ENCODE results near the gene GLT6D1. TPM values are rescaled to one million over a fixed set of nuclear protein-coding genes. Genes with fewer than 3 reads are reported as not detected.

GLT6D1 gene
- total and polyA plus RNA-seq, 2 donors (not counting 1 experiment from before 2014, with no cell fraction given): not detected

DNA sequence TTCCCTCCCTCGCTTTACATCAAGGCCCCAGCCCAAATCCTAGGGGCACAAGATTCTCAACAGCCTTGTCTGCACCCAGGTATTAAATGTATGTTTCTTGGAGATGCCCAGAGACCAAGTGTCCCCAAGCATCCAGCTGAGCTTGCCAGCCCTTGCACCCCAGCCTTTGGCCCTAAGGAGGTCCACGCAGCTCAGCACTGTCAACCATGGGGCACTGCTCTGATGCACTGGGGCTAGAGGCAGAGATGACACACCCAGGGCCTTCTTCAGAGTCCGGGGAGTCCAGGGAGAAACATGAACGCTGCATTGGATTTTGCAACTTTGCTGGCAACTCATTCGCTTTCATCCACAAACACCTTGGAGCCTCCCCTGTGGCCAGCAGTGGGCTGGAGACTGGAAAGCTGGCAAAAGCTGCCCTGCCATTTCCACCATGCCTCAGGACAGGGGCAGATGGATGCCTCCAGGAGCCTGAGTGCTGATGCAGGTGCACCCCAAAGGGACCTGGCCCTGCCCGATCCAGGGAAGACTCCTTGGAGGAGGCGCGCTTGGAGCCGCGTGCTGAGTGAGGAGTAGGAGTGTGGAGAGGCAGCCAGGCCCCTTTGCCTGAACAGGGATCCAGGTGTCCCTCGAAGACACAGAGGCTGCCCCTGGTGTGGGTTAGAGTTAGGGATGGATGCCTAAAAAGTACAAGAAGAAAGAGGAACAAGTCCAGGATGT is 58.5 kb downstream of the GLT6D1 start:
- Histone ChIP-seq H3K4me1 (ENCODE audit: control insufficient read depth in 2 of 2, insufficient read depth in 2 of 2, low read length in 2 of 2) (no peaks in the 10 kb centered on the region), H3K4me2 (replicated peaks; ENCODE audit: low read depth, low read length, poor library complexity, severe bottlenecking) (no peak overlapping the region), H3K9me3 (ENCODE audit: control extremely low read depth in 1 of 3, control insufficient read depth in 2 of 3, insufficient read depth in 1 of 3, low read length in 2 of 3) (no peaks in the 10 kb centered on the region), H3K9ac (ENCODE audit: low read length) (no peak overlapping the region), H2AFZ (ENCODE audit: insufficient read depth, low read depth, low read length, poor library complexity, severe bottlenecking) (no peak overlapping the region), H3K27ac (ENCODE audit: low read length in 2 of 2) (no peak overlapping the region), H3K36me3 (replicated peaks in 1 of 2; ENCODE audit: control extremely low read depth in 1 of 2, control insufficient read depth in 1 of 2, extremely low read depth in 1 of 2, insufficient read depth in 2 of 2, low read length in 1 of 2) (no peaks in the 10 kb centered on the region), H4K20me1 (ENCODE audit: control insufficient read depth, insufficient read depth, low read length, poor library complexity, severe bottlenecking) (no peaks in the 10 kb centered on the region), H3K79me2 (ENCODE audit: control insufficient read depth, insufficient read depth, low read length) (no peaks in the 10 kb centered on the region), H3K27me3 (replicated peaks in 1 of 4; ENCODE audit: control extremely low read depth in 1 of 4, control insufficient read depth in 3 of 4, insufficient read depth in 4 of 4, low read length in 3 of 4) (no peaks in the 10 kb centered on the region), H3K4me3 (ENCODE audit: control extremely low read depth in 1 of 5, extremely low read depth in 1 of 5, insufficient read depth in 1 of 5, low read depth in 2 of 5, low read length in 4 of 5) (no peak overlapping the region)
- Mint-ChIP-seq H3K27me3 (peaks cover 7% of the 10 kb centered on the region), H3K27ac (no peak overlapping the region), H3K4me1 (no peaks in the 10 kb centered on the region), H3K4me3 (no peak overlapping the region), H3K9me3 (ENCODE audit: insufficient read depth) (no peaks in the 10 kb centered on the region)
- TF ChIP-seq, protein P1, sequence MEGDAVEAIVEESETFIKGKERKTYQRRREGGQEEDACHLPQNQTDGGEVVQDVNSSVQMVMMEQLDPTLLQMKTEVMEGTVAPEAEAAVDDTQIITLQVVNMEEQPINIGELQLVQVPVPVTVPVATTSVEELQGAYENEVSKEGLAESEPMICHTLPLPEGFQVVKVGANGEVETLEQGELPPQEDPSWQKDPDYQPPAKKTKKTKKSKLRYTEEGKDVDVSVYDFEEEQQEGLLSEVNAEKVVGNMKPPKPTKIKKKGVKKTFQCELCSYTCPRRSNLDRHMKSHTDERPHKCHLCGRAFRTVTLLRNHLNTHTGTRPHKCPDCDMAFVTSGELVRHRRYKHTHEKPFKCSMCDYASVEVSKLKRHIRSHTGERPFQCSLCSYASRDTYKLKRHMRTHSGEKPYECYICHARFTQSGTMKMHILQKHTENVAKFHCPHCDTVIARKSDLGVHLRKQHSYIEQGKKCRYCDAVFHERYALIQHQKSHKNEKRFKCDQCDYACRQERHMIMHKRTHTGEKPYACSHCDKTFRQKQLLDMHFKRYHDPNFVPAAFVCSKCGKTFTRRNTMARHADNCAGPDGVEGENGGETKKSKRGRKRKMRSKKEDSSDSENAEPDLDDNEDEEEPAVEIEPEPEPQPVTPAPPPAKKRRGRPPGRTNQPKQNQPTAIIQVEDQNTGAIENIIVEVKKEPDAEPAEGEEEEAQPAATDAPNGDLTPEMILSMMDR (IDR thresholded peaks at IDR 0.05): no peak
- POLR2A ChIA-PET: no interaction called here
- intact Hi-C loops (cut with micrococcal nuclease): no loop called here
- 91% methylated on average over 10 of the region's 11 CpGs for WGBS (ENCODE audit: insufficient coverage)
- DNase-seq: no peak
- CTCF ChIA-PET: no interaction called here
- ATAC-seq (ENCODE audit: low read depth): no peak

DNA sequence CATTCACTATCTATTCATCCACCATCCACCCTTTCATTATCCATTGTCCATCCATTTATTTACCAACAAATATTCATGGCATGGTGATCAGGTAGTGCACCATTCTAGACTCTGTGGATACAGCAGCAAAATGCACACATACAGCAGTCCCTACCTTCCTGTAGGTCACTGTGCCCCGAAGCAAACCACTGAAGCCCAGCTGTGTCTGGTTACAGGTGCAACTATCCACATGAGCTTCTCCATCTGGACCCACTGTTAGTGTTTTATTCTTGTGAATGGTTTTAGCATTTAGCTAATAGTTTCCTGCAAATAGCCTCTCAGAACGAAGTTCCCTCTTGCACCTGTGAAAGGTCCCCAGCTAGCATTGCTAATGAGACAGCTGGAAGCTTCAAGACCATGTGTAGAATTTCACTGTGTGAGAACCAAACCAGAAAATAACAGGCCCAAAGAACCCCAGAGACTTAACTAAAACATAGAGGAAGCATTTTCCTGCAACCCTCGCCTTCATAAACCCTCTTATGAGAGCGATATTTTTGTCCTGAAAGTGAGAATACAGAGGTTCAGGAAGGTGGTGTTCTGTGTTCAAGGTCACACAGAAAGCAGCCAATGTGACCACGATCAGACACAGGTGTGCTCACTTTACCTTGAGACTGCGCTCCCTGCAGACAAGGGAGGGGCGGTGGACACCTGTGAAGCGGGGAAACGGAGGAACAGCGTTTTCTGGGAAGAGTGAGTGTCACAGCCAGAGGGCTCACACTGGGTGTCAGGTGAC is 59.3 kb downstream of the GLT6D1 start:
- Mint-ChIP-seq H3K27ac (no peak overlapping the region), H3K27me3 (peaks cover 7% of the 10 kb centered on the region), H3K9me3 (ENCODE audit: insufficient read depth) (no peaks in the 10 kb centered on the region), H3K4me3 (no peak overlapping the region), H3K4me1 (no peaks in the 10 kb centered on the region)
- TF ChIP-seq EZH2 (IDR thresholded peaks at IDR 0.05; ENCODE audit: borderline replicate concordance, insufficient read depth, low read depth, low read length, poor library complexity, severe bottlenecking): no peak
- TF ChIP-seq, protein P1 (IDR thresholded peaks at IDR 0.05): no peak
- Histone ChIP-seq H3K9ac (ENCODE audit: low read length) (no peak overlapping the region), H2AFZ (ENCODE audit: insufficient read depth, low read depth, low read length, poor library complexity, severe bottlenecking) (no peak overlapping the region), H3K79me2 (ENCODE audit: control insufficient read depth, insufficient read depth, low read length) (no peaks in the 10 kb centered on the region), H3K4me3 (ENCODE audit: control extremely low read depth in 1 of 5, extremely low read depth in 1 of 5, insufficient read depth in 1 of 5, low read depth in 2 of 5, low read length in 4 of 5) (no peak overlapping the region), H3K27me3 (replicated peaks in 1 of 4; ENCODE audit: control extremely low read depth in 1 of 4, control insufficient read depth in 3 of 4, insufficient read depth in 4 of 4, low read length in 3 of 4) (no peaks in the 10 kb centered on the region), H3K36me3 (replicated peaks in 1 of 2; ENCODE audit: control extremely low read depth in 1 of 2, control insufficient read depth in 1 of 2, extremely low read depth in 1 of 2, insufficient read depth in 2 of 2, low read length in 1 of 2) (no peaks in the 10 kb centered on the region), H4K20me1 (ENCODE audit: control insufficient read depth, insufficient read depth, low read length, poor library complexity, severe bottlenecking) (no peaks in the 10 kb centered on the region), H3K4me2 (replicated peaks; ENCODE audit: low read depth, low read length, poor library complexity, severe bottlenecking) (no peak overlapping the region), H3K27ac (ENCODE audit: low read length in 2 of 2) (no peak overlapping the region), H3K9me3 (ENCODE audit: control extremely low read depth in 1 of 3, control insufficient read depth in 2 of 3, insufficient read depth in 1 of 3, low read length in 2 of 3) (no peaks in the 10 kb centered on the region), H3K4me1 (ENCODE audit: control insufficient read depth in 2 of 2, insufficient read depth in 2 of 2, low read length in 2 of 2) (no peaks in the 10 kb centered on the region)
- POLR2A ChIA-PET: no interaction called here
- WGBS (ENCODE audit: insufficient coverage): 43% methylated on average over 3 of the region's 10 CpGs
- intact Hi-C loops (cut with micrococcal nuclease): no loop called here
- DNase-seq (no peak), ATAC-seq (ENCODE audit: low read depth) (no peak)
- CTCF ChIA-PET: no interaction called here
